ENCODE data around the gene COMT.
"Not testable (repeated sequence)": the region's sequence is repeated elsewhere in the genome, so short reads cannot be mapped to it uniquely, and the experiment has no call there.

The COMT gene

GRCh38 chr22:19929586-19930550, 11.7 kb upstream of the COMT start:
- Mint-ChIP-seq H3K27me3 (ENCODE audit: low read depth) (no peaks in the 10 kb centered on the region), H3K9me3 (no peaks in the 10 kb centered on the region), H3K4me1 (ENCODE audit: low read depth) (no peaks in the 10 kb centered on the region), H3K4me3 (no peak overlapping the region), H3K36me3 (ENCODE audit: low read depth) (no peaks in the 10 kb centered on the region), H3K27ac (no peak overlapping the region)
- DNase-seq (ENCODE audit: low spot score), result no peak

DNA sequence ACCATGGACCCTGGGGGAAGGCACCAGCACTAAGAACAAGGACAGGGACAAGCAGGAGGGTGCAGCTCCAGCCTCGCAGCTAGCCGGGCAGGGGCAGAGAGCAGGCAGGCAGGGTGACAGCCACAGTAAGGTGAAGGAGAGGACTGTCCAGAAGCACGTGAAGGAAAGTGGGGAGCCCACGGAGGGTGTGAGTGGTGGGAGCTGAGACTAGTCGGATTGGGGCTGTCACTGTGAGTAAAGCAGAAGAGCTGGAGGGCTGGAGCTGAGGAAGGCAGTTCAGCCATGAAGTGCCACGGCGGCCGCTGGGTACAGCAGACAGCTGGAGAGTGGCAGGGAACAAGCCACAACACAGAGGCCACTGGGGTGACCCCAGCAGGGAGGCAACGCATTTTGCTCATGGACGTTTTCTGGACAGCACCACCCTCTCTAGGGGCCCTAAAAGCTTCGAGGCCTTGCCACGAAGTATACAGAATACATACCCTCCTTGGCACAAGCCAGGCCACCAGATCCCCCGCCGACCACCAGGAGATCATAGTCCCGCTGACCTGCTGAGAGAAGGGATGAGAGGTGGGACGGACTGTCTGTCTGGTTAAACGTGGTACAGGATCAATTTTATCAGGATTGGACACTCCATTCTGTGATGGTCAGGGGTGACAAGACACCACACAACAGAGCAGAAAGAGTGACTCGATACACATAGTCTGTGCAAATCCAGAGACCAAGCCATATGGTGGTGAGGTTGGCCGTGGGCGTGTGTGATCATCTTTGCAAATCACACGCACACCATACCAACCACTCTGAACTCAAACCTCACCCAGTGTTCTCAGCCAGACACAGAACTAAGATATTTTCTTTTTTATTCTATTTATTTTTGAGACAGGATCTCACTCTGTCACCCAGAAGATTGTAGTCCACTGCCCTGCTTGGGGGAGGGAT, 10.8 kb upstream of the COMT start:
- H3K36me3 Mint-ChIP-seq (ENCODE audit: low read depth), result peaks cover 7% of the 10 kb centered on the region
- no peak overlapping the region for H3K4me3 Mint-ChIP-seq
- peaks cover 6% of the 10 kb centered on the region for H3K9me3 Mint-ChIP-seq
- no peak for DNase-seq (ENCODE audit: low spot score)
- no peaks in the 10 kb centered on the region for H3K27me3 Mint-ChIP-seq (ENCODE audit: low read depth)
- H3K27ac Mint-ChIP-seq, result no peak overlapping the region
- no peaks in the 10 kb centered on the region for H3K4me1 Mint-ChIP-seq (ENCODE audit: low read depth)

- Mint-ChIP-seq H3K4me1 (ENCODE audit: low read depth) (no peaks in the 10 kb centered on the region), H3K27me3 (ENCODE audit: low read depth) (no peaks in the 10 kb centered on the region), H3K36me3 (ENCODE audit: low read depth) (peaks cover 14% of the 10 kb centered on the region), H3K27ac (no peak overlapping the region), H3K9me3 (peaks cover 13% of the 10 kb centered on the region), H3K4me3 (no peak overlapping the region)
- no peak for DNase-seq (ENCODE audit: low spot score)
These were observed 10.1 kb upstream of the COMT start for GRCh38 chr22:19931514-19931913.

DNA sequence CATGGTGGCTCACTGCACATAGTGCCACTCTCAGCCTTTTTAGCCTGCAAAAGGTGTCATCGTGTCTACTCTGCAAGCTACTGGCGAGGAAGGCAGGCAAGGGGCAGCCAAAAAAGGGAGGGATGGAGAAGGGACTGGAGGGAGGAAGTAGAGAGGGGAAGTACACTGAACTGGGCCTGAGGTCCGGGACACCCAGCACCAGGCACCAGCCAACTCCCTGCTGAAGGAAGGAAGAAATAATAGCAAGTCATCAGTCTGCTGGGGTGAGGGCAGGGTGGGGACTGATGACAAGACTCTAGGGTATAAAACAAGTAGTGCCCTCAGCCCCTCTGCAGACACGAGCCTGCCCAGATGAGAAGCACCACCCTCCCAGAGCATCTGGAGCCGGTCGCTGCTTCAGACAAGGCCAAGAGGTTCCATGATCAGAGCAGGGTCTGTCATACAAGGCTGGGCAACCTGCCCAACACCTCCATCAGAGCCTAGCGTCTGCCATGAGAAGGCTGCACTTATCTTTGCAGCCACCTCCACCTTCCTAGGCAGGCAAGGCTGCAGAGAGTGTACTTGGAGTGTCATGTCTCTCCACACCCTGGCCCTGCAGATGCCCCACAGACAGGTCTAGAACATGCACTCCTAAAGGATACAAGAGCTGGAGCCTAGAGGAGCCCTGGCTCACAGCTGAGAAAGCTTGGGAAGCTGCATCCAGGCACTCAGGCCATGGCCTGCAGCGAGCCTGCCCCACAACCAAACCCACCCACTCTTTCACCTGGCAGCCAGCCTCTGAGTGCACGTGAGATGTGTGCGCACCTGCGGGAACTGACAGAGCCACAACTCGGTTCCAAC, 9.0 kb upstream of the COMT start:
- peaks cover 16% of the 10 kb centered on the region for H3K9me3 Mint-ChIP-seq
- H3K27ac Mint-ChIP-seq, result no peak overlapping the region
- no peak overlapping the region for H3K4me3 Mint-ChIP-seq
- no peaks in the 10 kb centered on the region for H3K4me1 Mint-ChIP-seq (ENCODE audit: low read depth)
- H3K36me3 Mint-ChIP-seq (ENCODE audit: low read depth), result peaks cover 19% of the 10 kb centered on the region
- H3K27me3 Mint-ChIP-seq (ENCODE audit: low read depth), result no peaks in the 10 kb centered on the region
- DNase-seq (ENCODE audit: low spot score), result no peak

DNA sequence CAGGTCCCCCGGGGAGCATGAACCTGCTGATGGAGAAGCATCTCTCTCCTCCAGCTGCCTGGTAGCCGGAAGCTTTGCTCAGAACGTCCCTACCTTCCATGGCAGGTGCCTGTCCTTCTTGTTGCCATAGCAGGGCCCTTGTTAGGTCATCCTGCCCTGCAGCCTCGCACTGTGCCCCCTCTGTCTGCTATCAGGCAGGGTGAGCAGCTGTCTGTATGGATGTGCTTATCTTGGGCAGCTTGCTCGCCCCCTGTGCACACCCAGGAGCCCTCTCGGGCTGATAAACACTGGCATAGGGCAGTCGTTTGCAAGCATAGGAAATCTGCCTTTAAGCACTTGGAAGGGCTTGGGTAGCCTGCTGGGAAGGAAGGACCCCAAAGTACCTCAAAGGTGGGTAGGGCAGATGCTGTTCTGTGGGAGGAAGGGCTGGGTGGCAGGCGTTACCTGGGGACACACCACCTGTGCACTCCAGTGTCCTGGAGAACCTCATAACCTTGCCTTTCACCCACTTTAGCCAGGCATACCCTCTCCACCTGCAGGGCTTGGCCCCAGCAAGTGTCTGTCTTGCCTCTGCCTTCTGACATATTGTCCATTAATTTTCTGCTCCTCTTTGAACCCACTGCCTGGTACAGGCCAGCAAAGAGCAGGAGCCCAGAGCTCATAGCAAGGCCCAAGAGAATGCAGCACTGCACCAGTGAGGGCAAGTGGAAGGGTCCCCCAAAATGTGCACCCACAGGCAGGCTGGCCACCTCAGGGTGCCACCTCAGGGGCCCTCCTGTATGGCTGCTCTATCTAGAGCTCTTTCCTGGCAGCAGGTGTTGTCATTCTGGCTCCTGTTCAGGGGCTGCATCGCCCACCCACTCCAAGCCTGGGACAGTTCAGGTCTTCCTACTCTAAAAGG, 8.0 kb upstream of the COMT start:
- Mint-ChIP-seq H3K4me1 (ENCODE audit: low read depth) (no peaks in the 10 kb centered on the region), H3K4me3 (no peak overlapping the region), H3K27me3 (ENCODE audit: low read depth) (no peaks in the 10 kb centered on the region), H3K36me3 (ENCODE audit: low read depth) (peaks cover 21% of the 10 kb centered on the region), H3K27ac (no peak overlapping the region), H3K9me3 (peaks cover 16% of the 10 kb centered on the region)
- no peak for DNase-seq (ENCODE audit: low spot score)

- H3K27ac Mint-ChIP-seq; H3K4me1 Mint-ChIP-seq (ENCODE audit: low read depth); H3K4me3 Mint-ChIP-seq; DNase-seq (ENCODE audit: low spot score); H3K27me3 Mint-ChIP-seq (ENCODE audit: low read depth): not testable (repeated sequence)
- Mint-ChIP-seq H3K9me3 (peaks cover 16% of the 10 kb centered on the region), H3K36me3 (ENCODE audit: low read depth) (peaks cover 21% of the 10 kb centered on the region)
These were observed 6.4 kb upstream of the COMT start for GRCh38 chr22:19935123-19935718.

- Mint-ChIP-seq H3K9me3 (peaks cover 16% of the 10 kb centered on the region), H3K27ac (no peak overlapping the region), H3K4me3 (no peak overlapping the region), H3K27me3 (ENCODE audit: low read depth) (no peaks in the 10 kb centered on the region), H3K4me1 (ENCODE audit: low read depth) (peaks cover 8% of the 10 kb centered on the region), H3K36me3 (ENCODE audit: low read depth) (peaks cover 21% of the 10 kb centered on the region)
- no peak for DNase-seq (ENCODE audit: low spot score)
These were observed 5.1 kb upstream of the COMT start for GRCh38 chr22:19936513-19936912.

DNA sequence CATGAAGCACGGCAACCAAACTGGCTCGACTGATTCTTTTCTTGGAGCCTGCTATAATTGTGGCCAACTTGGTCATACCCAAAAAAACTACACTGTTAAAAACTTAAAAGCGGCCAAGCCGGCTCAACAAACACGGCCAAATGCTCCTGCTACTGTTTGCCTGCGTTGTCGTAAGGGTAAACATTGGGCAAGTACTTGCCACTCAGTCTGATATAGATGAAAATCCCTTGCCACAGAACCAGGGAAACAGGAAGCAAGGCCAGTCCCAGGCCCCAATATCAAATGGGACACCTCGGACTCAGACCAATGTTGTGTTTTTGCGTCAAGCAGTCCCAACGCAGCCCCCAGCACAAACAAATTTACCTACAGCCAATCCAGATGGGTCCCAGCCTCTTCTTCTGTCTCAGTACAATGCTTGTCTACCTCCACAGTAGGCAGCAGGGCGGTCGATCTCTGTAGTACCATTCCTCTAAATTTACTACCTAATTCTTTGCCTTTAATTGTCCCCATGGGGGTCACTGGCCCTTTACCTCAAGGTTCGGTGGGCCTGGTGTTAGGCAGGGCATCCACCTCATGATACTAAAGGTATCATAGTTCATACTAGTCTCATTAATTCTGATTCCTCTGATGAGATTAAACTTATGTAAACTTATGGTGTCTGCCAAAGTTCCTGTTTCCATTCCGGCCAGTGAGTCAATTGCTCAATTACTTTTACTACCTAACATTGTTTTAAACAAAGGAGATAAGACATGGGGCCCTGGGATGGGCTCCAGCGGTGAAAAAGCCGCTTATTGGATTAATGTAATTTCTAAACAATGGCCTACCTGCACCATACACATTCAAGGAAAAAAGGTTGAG, 3.7 kb upstream of the COMT start:
- Mint-ChIP-seq H3K36me3 (ENCODE audit: low read depth) (peaks cover 24% of the 10 kb centered on the region), H3K9me3 (peaks cover 16% of the 10 kb centered on the region), H3K27me3 (ENCODE audit: low read depth) (no peaks in the 10 kb centered on the region), H3K4me1 (ENCODE audit: low read depth) (peaks cover 12% of the 10 kb centered on the region), H3K27ac (no peak overlapping the region), H3K4me3 (no peak overlapping the region)
- DNase-seq (ENCODE audit: low spot score), result no peak

- DNase-seq (ENCODE audit: low spot score), result no peak
- peak overlapping the region; percentile 86 for H3K4me3 Mint-ChIP-seq
- peaks cover 10% of the 10 kb centered on the region for H3K9me3 Mint-ChIP-seq
- peak overlapping the region; percentile 88 for H3K27ac Mint-ChIP-seq
- no peaks in the 10 kb centered on the region for H3K27me3 Mint-ChIP-seq (ENCODE audit: low read depth)
- peaks cover 24% of the 10 kb centered on the region for H3K4me1 Mint-ChIP-seq (ENCODE audit: low read depth)
- peaks cover 20% of the 10 kb centered on the region for H3K36me3 Mint-ChIP-seq (ENCODE audit: low read depth)
These were observed 822 bp upstream of the COMT start for GRCh38 chr22:19940536-19941364.

GRCh38 chr22:19942157-19943081, 847 bp downstream of the COMT start:
- peak overlapping the region; percentile 94 for H3K4me3 Mint-ChIP-seq
- peaks cover 7% of the 10 kb centered on the region for H3K36me3 Mint-ChIP-seq (ENCODE audit: low read depth)
- H3K9me3 Mint-ChIP-seq, result no peaks in the 10 kb centered on the region
- H3K27ac Mint-ChIP-seq, result peak overlapping the region; percentile 93
- H3K27me3 Mint-ChIP-seq (ENCODE audit: low read depth), result no peaks in the 10 kb centered on the region
- DNase-seq (ENCODE audit: low spot score), result no peak
- peaks cover 30% of the 10 kb centered on the region for H3K4me1 Mint-ChIP-seq (ENCODE audit: low read depth)
